Measurements from ENCODE around the gene FXYD7.

GRCh38 chr19:35106898-35107541, 36.0 kb upstream of the FXYD7 start:
- TF ChIP-seq, protein P1, sequence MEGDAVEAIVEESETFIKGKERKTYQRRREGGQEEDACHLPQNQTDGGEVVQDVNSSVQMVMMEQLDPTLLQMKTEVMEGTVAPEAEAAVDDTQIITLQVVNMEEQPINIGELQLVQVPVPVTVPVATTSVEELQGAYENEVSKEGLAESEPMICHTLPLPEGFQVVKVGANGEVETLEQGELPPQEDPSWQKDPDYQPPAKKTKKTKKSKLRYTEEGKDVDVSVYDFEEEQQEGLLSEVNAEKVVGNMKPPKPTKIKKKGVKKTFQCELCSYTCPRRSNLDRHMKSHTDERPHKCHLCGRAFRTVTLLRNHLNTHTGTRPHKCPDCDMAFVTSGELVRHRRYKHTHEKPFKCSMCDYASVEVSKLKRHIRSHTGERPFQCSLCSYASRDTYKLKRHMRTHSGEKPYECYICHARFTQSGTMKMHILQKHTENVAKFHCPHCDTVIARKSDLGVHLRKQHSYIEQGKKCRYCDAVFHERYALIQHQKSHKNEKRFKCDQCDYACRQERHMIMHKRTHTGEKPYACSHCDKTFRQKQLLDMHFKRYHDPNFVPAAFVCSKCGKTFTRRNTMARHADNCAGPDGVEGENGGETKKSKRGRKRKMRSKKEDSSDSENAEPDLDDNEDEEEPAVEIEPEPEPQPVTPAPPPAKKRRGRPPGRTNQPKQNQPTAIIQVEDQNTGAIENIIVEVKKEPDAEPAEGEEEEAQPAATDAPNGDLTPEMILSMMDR (IDR thresholded peaks at IDR 0.05 in 8 of 11, conservative IDR thresholded peaks at IDR 0.05 in 3 of 11) = no peak
- TF ChIP-seq POLR2A (IDR thresholded peaks at IDR 0.05) = no peak
